H1 (cell line): Measurements from ENCODE around the gene ADGRB3. TPM values are rescaled to one million over a fixed set of nuclear protein-coding genes. Genes with fewer than 3 reads are reported as not detected.

Experiments
- CTCF ChIA-PET: fragments of 300-600 bp; sonication (Branson Sonifier 250); formaldehyde crosslinking; loops from one replicate; lab custom pipeline; 2021; ENCODE audit not compliant: partially characterized antibody; lab: Charles Lee
- POLR2A ChIA-PET: fragments of 300-600 bp; sonication (Branson Sonifier 250); formaldehyde crosslinking; loops from one replicate; lab custom pipeline; 2021; ENCODE audit warnings: inconsistent platforms; ENCODE audit not compliant: partially characterized antibody; lab: Charles Lee
- DNase-seq, 2 experiments: peaks; one replicate each; pipeline versions ENCODE4 v3.0.0 to v3.0.0-alpha.2; 2010 to 2022; ENCODE audit warnings: low spot score in 2 of 2, low read depth in 1 of 2, mixed read lengths in 1 of 2
- FAIRE-seq: peaks from 2 replicates; lab custom pipeline; 2011; peaks lifted over from hg19 to GRCh38; lab: Jason Lieb, UNC
- H2AFZ ChIP-seq: 2 replicates; pipeline ENCODE4 v1.8.1; 2012; ENCODE audit warnings: low read length, inconsistent platforms
- H2AK5ac ChIP-seq: 2 replicates; pipeline ENCODE4 v1.6.1; 2013; ENCODE audit warnings: low read depth, low read length
- H2BK120ac ChIP-seq: replicated peaks from 2 replicates; pipeline ENCODE3; 2013; ENCODE audit warnings: low read depth, low read length, inconsistent platforms
- H2BK12ac ChIP-seq: 2 replicates; pipeline ENCODE4 v1.6.1; 2013; ENCODE audit warnings: low read depth, low read length
- H2BK15ac ChIP-seq: 2 replicates; pipeline ENCODE4 v1.6.1; 2013; ENCODE audit warnings: low read length
- H2BK20ac ChIP-seq: 2 replicates; pipeline ENCODE4 v1.6.1; 2013; ENCODE audit warnings: low read length
- H2BK5ac ChIP-seq: 2 replicates; pipeline ENCODE4 v1.6.1; 2013; ENCODE audit warnings: low read depth, low read length
- H3K14ac ChIP-seq: 2 replicates; pipeline ENCODE4 v1.6.1; 2013; ENCODE audit warnings: inconsistent platforms; ENCODE audit not compliant: insufficient read length
- H3K18ac ChIP-seq: 2 replicates; pipeline ENCODE4 v1.6.1; 2013; ENCODE audit warnings: low read length; ENCODE audit errors: extremely low read depth
- H3K23ac ChIP-seq: 2 replicates; pipeline ENCODE4 v1.6.1; 2013; ENCODE audit warnings: inconsistent platforms; ENCODE audit not compliant: insufficient read length
- H3K23me2 ChIP-seq: 2 replicates; pipeline ENCODE4 v1.6.1; 2013; ENCODE audit warnings: low read depth, low read length
- H3K27ac ChIP-seq: 2 replicates; pipeline ENCODE4 v1.6.1; 2011; ENCODE audit warnings: low read depth, low read length, inconsistent platforms
- H3K27me3 ChIP-seq, 4 experiments: replicated peaks in 1 of 4; 1 replicate in 1 of 4; 2 replicates in 3 of 4; pipeline versions ENCODE4 v1.6.1 to v1.8.1; 2011 to 2013; ENCODE audit warnings: low read length in 3 of 4, mild to moderate bottlenecking in 3 of 4, inconsistent platforms in 2 of 4, mixed read lengths in 2 of 4, moderate library complexity in 1 of 4; ENCODE audit not compliant: control insufficient read depth in 3 of 4, insufficient read depth in 3 of 4; ENCODE audit errors: extremely low read depth in 1 of 4
- H3K36me3 ChIP-seq, 4 experiments: 2 replicates each; pipeline versions ENCODE4 v1.6.1 to v1.8.1; 2011 to 2013; ENCODE audit warnings: mild to moderate bottlenecking in 4 of 4, low read length in 3 of 4, moderate library complexity in 2 of 4, control low read depth in 1 of 4, inconsistent platforms in 1 of 4; ENCODE audit not compliant: insufficient read depth in 4 of 4, control insufficient read depth in 2 of 4
- H3K4ac ChIP-seq: replicated peaks from 2 replicates; pipeline ENCODE3; 2013; ENCODE audit warnings: low read length, low read depth, mixed read lengths, inconsistent platforms; ENCODE audit not compliant: insufficient read length
- H3K4me1 ChIP-seq, 4 experiments: replicated peaks in 1 of 4; 1 replicate in 1 of 4; 2 replicates in 3 of 4; pipeline versions ENCODE4 v1.6.1 to v1.8.1; 2011 to 2013; ENCODE audit warnings: low read length in 3 of 4, inconsistent platforms in 2 of 4, mixed read lengths in 1 of 4; ENCODE audit not compliant: insufficient read depth in 4 of 4, control insufficient read depth in 3 of 4
- H3K4me2 ChIP-seq, 2 experiments: 2 replicates each; pipeline versions ENCODE4 v1.6.1 to v1.8.1; 2011 to 2013; ENCODE audit warnings: low read depth in 2 of 2, low read length in 2 of 2, control low read depth in 1 of 2, inconsistent platforms in 1 of 2, mild to moderate bottlenecking in 1 of 2; ENCODE audit not compliant: insufficient read depth in 1 of 2
- H3K4me3 ChIP-seq, 4 experiments: fragments of 200-600, 300-600 bp in 1 of 4; sonication (generic), shearing (Covaris generic), sonication (Bioruptor Twin) in 1 of 4; 2 replicates each; pipeline versions ENCODE4 v1.5.1 to v1.8.1; 2011 to 2016; ENCODE audit warnings: low read length in 4 of 4, low read depth in 3 of 4, control low read depth in 2 of 4, inconsistent platforms in 2 of 4, mild to moderate bottlenecking in 2 of 4, mixed read lengths in 1 of 4, moderate library complexity in 1 of 4; ENCODE audit not compliant: insufficient read depth in 2 of 4; ENCODE audit errors: extremely low read depth in 1 of 4
- H3K56ac ChIP-seq: replicated peaks from 2 replicates; pipeline ENCODE3; 2013; ENCODE audit warnings: low read depth, mild to moderate bottlenecking, mixed read lengths, low read length, inconsistent platforms; ENCODE audit not compliant: insufficient read length
- H3K79me1 ChIP-seq: 2 replicates; pipeline ENCODE4 v1.6.1; 2013; ENCODE audit warnings: low read depth, low read length, control low read depth
- H3K79me2 ChIP-seq, 2 experiments: 2 replicates each; pipeline versions ENCODE4 v1.6.1 to v1.8.1; 2012 to 2013; ENCODE audit warnings: low read length in 2 of 2, mild to moderate bottlenecking in 2 of 2, inconsistent platforms in 1 of 2; ENCODE audit not compliant: insufficient read depth in 2 of 2, control insufficient read depth in 1 of 2
- H3K9ac ChIP-seq, 4 experiments: replicated peaks in 1 of 4; 1 replicate in 1 of 4; 2 replicates in 3 of 4; pipeline versions ENCODE4 v1.6.1 to v1.8.1; 2011 to 2013; ENCODE audit warnings: low read depth in 3 of 4, low read length in 3 of 4, control low read depth in 2 of 4, mild to moderate bottlenecking in 2 of 4, moderate library complexity in 2 of 4, inconsistent platforms in 1 of 4; ENCODE audit errors: extremely low read depth in 1 of 4
- H3K9me3 ChIP-seq, 2 experiments: 2 replicates each; pipeline versions ENCODE4 v1.6.1 to v1.8.1; 2012 to 2013; ENCODE audit warnings: mild to moderate bottlenecking in 2 of 2, moderate library complexity in 2 of 2, control low read depth in 1 of 2, inconsistent platforms in 1 of 2, low read depth in 1 of 2, low read length in 1 of 2, mixed read lengths in 1 of 2; ENCODE audit not compliant: insufficient read depth in 2 of 2
- H4K20me1 ChIP-seq, 2 experiments: replicated peaks in 1 of 2; 2 replicates each; pipeline versions ENCODE3 to v1.8.1; 2011 to 2013; ENCODE audit warnings: inconsistent platforms in 2 of 2, low read length in 2 of 2, mild to moderate bottlenecking in 1 of 2; ENCODE audit not compliant: insufficient read depth in 2 of 2, control insufficient read depth in 1 of 2
- H4K5ac ChIP-seq: 2 replicates; pipeline ENCODE4 v1.6.1; 2013; ENCODE audit warnings: low read length, low read depth, mixed read lengths, inconsistent platforms; ENCODE audit not compliant: insufficient read length
- H4K8ac ChIP-seq: 2 replicates; pipeline ENCODE4 v1.8.0; 2013; ENCODE audit warnings: mild to moderate bottlenecking, moderate library complexity, low read length, inconsistent platforms; ENCODE audit not compliant: insufficient read depth; ENCODE audit errors: extremely low read depth
- H4K91ac ChIP-seq: replicated peaks from 2 replicates; pipeline ENCODE3; 2013; ENCODE audit warnings: low read length, mixed read lengths, inconsistent platforms; ENCODE audit not compliant: insufficient read length
- BCL11A ChIP-seq, 2 experiments: IDR thresholded peaks; one replicate each; pipeline ENCODE4 v1.6.1; 2011; ENCODE audit warnings: low read depth in 2 of 2, low read length in 2 of 2, mild to moderate bottlenecking in 2 of 2
- CTBP2 ChIP-seq: IDR thresholded peaks from 2 replicates; pipeline ENCODE4 v1.7.0; 2011; ENCODE audit warnings: borderline replicate concordance, mild to moderate bottlenecking, moderate library complexity, mixed read lengths, low read length; ENCODE audit not compliant: insufficient read depth, insufficient read length
- EGR1 ChIP-seq: IDR thresholded peaks from 2 replicates; pipeline ENCODE4 v1.6.1; 2011; ENCODE audit warnings: low read depth, low read length, borderline replicate concordance
- JUN ChIP-seq: IDR thresholded peaks from 2 replicates; pipeline ENCODE4 v1.6.1; 2011; ENCODE audit warnings: low read depth, mild to moderate bottlenecking, improper control_type of control experiment, low read length
- KDM5A ChIP-seq: fragments of 200-600 bp; IDR thresholded peaks from 2 replicates; pipeline ENCODE4 v1.7.1; 2012; ENCODE audit warnings: mild to moderate bottlenecking, low read length, inconsistent platforms, mixed read lengths
- RFX5 ChIP-seq: IDR thresholded peaks from 2 replicates; pipeline ENCODE4 v1.6.1; 2011; ENCODE audit warnings: low read depth, low read length, improper control_type of control experiment, borderline replicate concordance
- SAP30 ChIP-seq: fragments of 300-600 bp; sonication (generic); IDR thresholded peaks from 2 replicates; pipeline ENCODE4 v1.7.1; 2012; ENCODE audit warnings: low read length, moderate library complexity, mild to moderate bottlenecking, inconsistent platforms; ENCODE audit not compliant: insufficient read depth, insufficient replicate concordance
- SIX5 ChIP-seq: IDR thresholded peaks from 2 replicates; pipeline ENCODE4 v1.6.1; 2011; ENCODE audit warnings: mild to moderate bottlenecking, low read depth, low read length
- SP1 ChIP-seq: IDR thresholded peaks from 2 replicates; pipeline ENCODE4 v1.6.1; 2011; ENCODE audit warnings: low read depth, low read length
- TCF12 ChIP-seq: IDR thresholded peaks from 2 replicates; pipeline ENCODE4 v1.6.1; 2011; ENCODE audit warnings: low read depth, mild to moderate bottlenecking, low read length
- WGBS, 2 experiments: shearing (Covaris generic) in 1 of 2; methylation state at CpG; one replicate each; pipeline versions ENCODE4 v1.1.6 to v1.1.7; 2013 to 2015; ENCODE audit warnings: low lambda C conversion rate in 2 of 2, mixed read lengths in 2 of 2, inconsistent platforms in 1 of 2, low coverage in 1 of 2, missing lambda C conversion rate in 1 of 2; ENCODE audit not compliant: insufficient replicate concordance in 2 of 2, insufficient coverage in 1 of 2, insufficient read length in 1 of 2; ENCODE audit errors: extremely low coverage in 1 of 2, missing lambda C conversion rate in 1 of 2; 5-methylcytosine and 5-hydroxymethylcytosine counted together
- polyA plus RNA-seq, 7 experiments: library from polyadenylated mRNA; depleted of rRNA in 3 of 7; stranded (reverse) in 5 of 7; unstranded in 2 of 7; fragments of >200 nt in 5 of 7; fragments of 200-250 nt in 2 of 7; gene quantifications; 1 replicate in 5 of 7; 2 replicates in 1 of 7; 4 replicates in 1 of 7; pipeline versions ENCODE4 v1.2.1 to v1.2.3, GENCODE V29; 2011 to 2013; ENCODE audit warnings: missing spikeins in 2 of 7, mixed read lengths in 2 of 7
- total RNA-seq: library from RNA; stranded (reverse); fragmentation: NEBNext Ultra II Directional; extraction: Animal tissue kit (Norgen Biotek cat#: 25700); gene quantifications from 2 replicates; pipeline ENCODE4 v1.2.1, GENCODE V29; 2021

Gene ADGRB3
- total and polyA plus RNA-seq, 2 of the 8 experiments (the other 6 are each of a cell fraction or from before 2014, with no cell fraction given) = 0.35 to 1.2 TPM

DNA sequence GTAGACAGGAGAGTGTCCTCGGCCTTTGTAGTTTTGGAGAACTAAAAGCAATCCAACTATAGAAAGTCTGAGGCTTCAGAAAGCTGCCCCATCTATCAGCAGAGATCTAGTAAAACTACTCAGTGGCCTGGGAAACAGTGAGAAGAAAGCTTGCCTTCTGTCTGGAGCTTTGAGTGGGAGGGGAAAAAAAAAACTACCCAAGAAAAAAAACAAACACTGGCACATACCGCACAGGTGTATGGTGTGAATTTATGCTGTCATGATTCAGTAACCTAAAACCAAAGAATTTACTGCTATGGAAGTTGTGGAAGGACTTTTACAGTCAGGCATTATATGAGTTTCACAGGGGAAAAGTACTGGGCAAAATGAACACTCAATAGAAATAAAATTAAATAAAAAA lies 280.5 kb downstream of the ADGRB3 start:
- H2BK20ac ChIP-seq = no peak overlapping the region
- no peak overlapping the region for H3K9ac ChIP-seq
- H3K4me2 ChIP-seq = no peak overlapping the region
- no peaks in the 10 kb centered on the region for H3K79me1 ChIP-seq
- WGBS, 2 experiments = 100% methylated on average over 2 of the region's 2 CpGs; no CpG with 5 or more reads in 1 of the 2 experiments
- DNase-seq = no peak
- no peak overlapping the region for H3K14ac ChIP-seq
- no peak overlapping the region for H3K18ac ChIP-seq
- ChIA-PET POLR2A (no interaction called here), CTCF (no interaction called here)
- no peak overlapping the region for H2AFZ ChIP-seq
- H2BK120ac ChIP-seq = no peak overlapping the region
- H3K4me3 ChIP-seq = no peak overlapping the region
- H3K27ac ChIP-seq = no peak overlapping the region
- no peak overlapping the region for H4K5ac ChIP-seq
- H2BK15ac ChIP-seq = no peak overlapping the region
- no peak overlapping the region for H4K91ac ChIP-seq
- no peaks in the 10 kb centered on the region for H3K4me1 ChIP-seq
- FAIRE-seq = no peak
- H3K9me3 ChIP-seq = peaks cover 2 to 5% of the 10 kb centered on the region in 2 experiments; a peak in 1 of 4 replicates
- H3K27me3 ChIP-seq = no peaks in the 10 kb centered on the region
- H2BK12ac ChIP-seq = no peak overlapping the region
- no peak overlapping the region for H3K56ac ChIP-seq
- TF ChIP-seq SIX5 (no peak), JUN (no peak), TCF12 (no peak), SAP30 (no peak), SP1 (no peak), CTBP2 (no peak), RFX5 (no peak), BCL11A (IDR thresholded peaks at IDR 0.05; ENCODE audit: low read depth in 2 of 2, low read length in 2 of 2) (no peak), KDM5A (no peak), EGR1 (no peak)
- TF ChIP-seq, all 59 proteins: peak for 0
- Histone ChIP-seq H4K20me1 (no peaks in the 10 kb centered on the region), H3K4ac (no peak overlapping the region), H2AK5ac (no peak overlapping the region), H2BK5ac (no peak overlapping the region), H4K8ac (no peak overlapping the region), H3K79me2 (no peaks in the 10 kb centered on the region), H3K36me3 (no peaks in the 10 kb centered on the region), H3K23ac (no peak overlapping the region), H3K23me2 (no peaks in the 10 kb centered on the region)
